IgD-negative memory B cell (primary cell): ENCODE results near the gene EIF6. TPM values are rescaled to one million over a fixed set of nuclear protein-coding genes. Genes with fewer than 3 reads are reported as not detected.

ENCODE experiments used
- H3K27ac Mint-ChIP-seq, 3 donors: one replicate each; pipeline ENCODE4 v1.8.0; 2020 to 2022; ENCODE audit warnings: mild to moderate bottlenecking in 3 of 3, mixed read lengths in 3 of 3, moderate library complexity in 1 of 3
- H3K27me3 Mint-ChIP-seq: one replicate; pipeline ENCODE4 v1.8.0; 2021; ENCODE audit warnings: mixed read lengths
- H3K36me3 Mint-ChIP-seq: one replicate; pipeline ENCODE4 v1.8.0; 2020; ENCODE audit warnings: mild to moderate bottlenecking, mixed read lengths
- H3K4me1 Mint-ChIP-seq, 3 donors: one replicate each; pipeline ENCODE4 v1.8.0; 2020 to 2022; ENCODE audit warnings: mixed read lengths in 3 of 3, mild to moderate bottlenecking in 1 of 3
- H3K4me3 Mint-ChIP-seq, 4 donors: one replicate each; pipeline ENCODE4 v1.8.0; 2020 to 2022; ENCODE audit warnings: mild to moderate bottlenecking in 4 of 4, mixed read lengths in 4 of 4, moderate library complexity in 3 of 4
- H3K9me3 Mint-ChIP-seq, 3 donors: one replicate each; pipeline ENCODE4 v1.8.0; 2020 to 2021; ENCODE audit warnings: mixed read lengths in 3 of 3, mild to moderate bottlenecking in 1 of 3
- polyA plus RNA-seq: library from polyadenylated mRNA; unstranded; fragments of 300-500 nt; fragmentation: Illumina TruSeq; gene quantifications from one replicate; pipeline ENCODE4 v1.2.3, GENCODE V29; 2021

The EIF6 gene
- polyA plus RNA-seq, 1 donor from 2014 or later = 204 TPM

GRCh38 chr20:35303735-35304491, 19.3 kb upstream of the EIF6 start:
- H3K4me1 Mint-ChIP-seq = peaks cover 0 to 5% (median 5%) of the 10 kb centered on the region in 3 donors
- H3K4me3 Mint-ChIP-seq = no peak overlapping the region
- H3K27ac Mint-ChIP-seq = peak overlapping the region in 1 of 3 donors; percentile 61
- no peaks in the 10 kb centered on the region for H3K27me3 Mint-ChIP-seq
- no peaks in the 10 kb centered on the region for H3K9me3 Mint-ChIP-seq
- H3K36me3 Mint-ChIP-seq = no peaks in the 10 kb centered on the region

GRCh38 chr20:35303382-35303734, 18.8 kb upstream of the EIF6 start:
- Mint-ChIP-seq H3K9me3 (no peaks in the 10 kb centered on the region), H3K27me3 (no peaks in the 10 kb centered on the region)

GRCh38 chr20:35302421-35303335, 18.1 kb upstream of the EIF6 start:
- no peaks in the 10 kb centered on the region for H3K9me3 Mint-ChIP-seq
- H3K36me3 Mint-ChIP-seq = no peaks in the 10 kb centered on the region
- H3K4me3 Mint-ChIP-seq = no peak overlapping the region
- peaks cover 0 to 5% (median 5%) of the 10 kb centered on the region in 3 donors for H3K4me1 Mint-ChIP-seq
- no peaks in the 10 kb centered on the region for H3K27me3 Mint-ChIP-seq
- H3K27ac Mint-ChIP-seq = no peak overlapping the region

More at GRCh38 chr20:35303382-35303734, 18.8 kb upstream of the EIF6 start:
- Mint-ChIP-seq H3K36me3 (no peaks in the 10 kb centered on the region), H3K4me3 (no peak overlapping the region), H3K27ac (no peak overlapping the region), H3K4me1 (peaks cover 0 to 5% (median 5%) of the 10 kb centered on the region in 3 donors)

GRCh38 chr20:35301426-35301825, 16.9 kb upstream of the EIF6 start:
- Mint-ChIP-seq H3K27ac (no peak overlapping the region), H3K27me3 (no peaks in the 10 kb centered on the region)

GRCh38 chr20:35300469-35301262, 16.1 kb upstream of the EIF6 start:
- Mint-ChIP-seq H3K9me3 (no peaks in the 10 kb centered on the region), H3K4me1 (peaks cover 0 to 5% (median 5%) of the 10 kb centered on the region in 3 donors), H3K27ac (no peak overlapping the region), H3K4me3 (peak overlapping the region in 1 of 4 donors; percentile 8), H3K27me3 (no peaks in the 10 kb centered on the region), H3K36me3 (no peaks in the 10 kb centered on the region)

More at GRCh38 chr20:35301426-35301825, 16.9 kb upstream of the EIF6 start:
- H3K9me3 Mint-ChIP-seq = no peaks in the 10 kb centered on the region
- H3K36me3 Mint-ChIP-seq = no peaks in the 10 kb centered on the region
- H3K4me1 Mint-ChIP-seq = peaks cover 0 to 5% (median 5%) of the 10 kb centered on the region in 3 donors
- H3K4me3 Mint-ChIP-seq = no peak overlapping the region

DNA sequence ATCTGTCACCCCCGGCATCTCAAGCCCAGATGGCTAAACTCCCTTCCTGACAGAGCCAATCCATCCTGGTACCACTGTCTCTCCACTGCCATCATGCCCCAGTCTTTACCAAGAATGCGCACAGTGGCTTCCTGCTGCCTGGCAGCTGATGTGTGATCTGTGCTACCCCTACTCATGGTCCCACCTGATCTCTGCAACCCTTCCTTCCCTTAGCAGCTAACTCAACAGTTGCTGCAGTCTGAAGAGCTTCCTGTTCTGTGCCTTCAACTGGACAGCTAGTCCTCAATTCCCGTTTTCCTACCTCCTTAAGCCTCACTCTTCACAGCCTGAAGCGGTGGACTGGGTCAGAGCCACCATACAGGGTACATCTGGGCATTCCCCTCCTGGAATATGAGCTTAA, 15.2 kb upstream of the EIF6 start:
- Mint-ChIP-seq H3K27ac (no peak overlapping the region), H3K4me3 (no peak overlapping the region), H3K4me1 (peaks cover 0 to 5% (median 5%) of the 10 kb centered on the region in 3 donors), H3K27me3 (no peaks in the 10 kb centered on the region), H3K36me3 (no peaks in the 10 kb centered on the region), H3K9me3 (no peaks in the 10 kb centered on the region)

GRCh38 chr20:35298264-35298663, 13.7 kb upstream of the EIF6 start:
- no peaks in the 10 kb centered on the region for H3K27me3 Mint-ChIP-seq
- H3K9me3 Mint-ChIP-seq = no peaks in the 10 kb centered on the region
- no peaks in the 10 kb centered on the region for H3K36me3 Mint-ChIP-seq
- no peaks in the 10 kb centered on the region for H3K4me1 Mint-ChIP-seq
- no peak overlapping the region for H3K27ac Mint-ChIP-seq
- H3K4me3 Mint-ChIP-seq = no peak overlapping the region

DNA sequence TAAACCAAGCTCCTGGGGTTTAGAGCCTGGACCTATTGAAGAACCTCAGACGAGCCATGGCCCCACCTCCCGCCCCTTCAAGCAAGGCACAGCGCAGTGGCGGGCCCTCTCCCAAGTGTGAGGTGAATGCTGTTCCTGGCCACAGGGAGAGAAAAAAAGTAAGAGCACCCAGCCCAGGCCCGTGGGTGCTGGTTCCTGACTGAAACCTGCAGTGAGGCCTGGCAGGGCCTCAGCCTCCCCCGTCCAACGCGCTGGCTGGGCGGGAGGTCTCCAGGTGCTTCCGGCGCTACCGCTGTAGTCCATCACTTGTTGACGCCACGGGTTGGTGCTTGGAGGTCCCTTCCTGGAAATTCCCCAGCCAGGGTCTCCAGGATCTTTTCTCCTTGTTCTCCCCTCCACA, 13.2 kb upstream of the EIF6 start:
- H3K9me3 Mint-ChIP-seq = no peaks in the 10 kb centered on the region
- no peak overlapping the region for H3K4me3 Mint-ChIP-seq
- no peaks in the 10 kb centered on the region for H3K36me3 Mint-ChIP-seq
- peaks cover 3% of the 10 kb centered on the region for H3K27me3 Mint-ChIP-seq
- no peak overlapping the region for H3K27ac Mint-ChIP-seq
- H3K4me1 Mint-ChIP-seq = no peaks in the 10 kb centered on the region

- Mint-ChIP-seq H3K36me3 (no peaks in the 10 kb centered on the region), H3K9me3 (no peaks in the 10 kb centered on the region), H3K27me3 (peaks cover 5% of the 10 kb centered on the region)
Observed at GRCh38 chr20:35297155-35297554, 12.6 kb upstream of the EIF6 start.

DNA sequence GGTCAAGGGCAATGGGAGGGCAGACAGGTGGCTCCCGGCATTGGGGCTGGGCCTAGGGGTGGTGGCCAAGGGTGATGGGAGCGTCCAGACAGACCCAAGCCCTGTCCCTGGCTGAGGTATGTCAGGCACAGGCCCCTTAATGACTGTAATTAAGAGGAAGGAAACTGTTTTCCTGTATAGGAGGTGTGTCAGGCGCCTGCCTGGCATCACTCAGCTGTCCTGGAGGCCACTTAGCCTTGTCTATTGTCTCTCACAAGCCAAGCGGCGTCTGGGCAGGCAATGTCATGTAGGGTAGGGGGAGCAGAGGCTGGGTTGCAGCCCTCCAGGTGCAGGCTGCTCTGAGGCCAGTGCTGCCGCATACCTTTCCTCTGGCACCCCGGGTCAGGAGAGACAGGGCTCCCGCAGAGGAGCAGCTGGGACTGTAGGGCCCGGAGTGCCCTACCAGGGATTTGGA, 11.6 kb upstream of the EIF6 start:
- no peaks in the 10 kb centered on the region for H3K4me1 Mint-ChIP-seq
- no peak overlapping the region for H3K4me3 Mint-ChIP-seq
- H3K9me3 Mint-ChIP-seq = no peaks in the 10 kb centered on the region
- H3K27me3 Mint-ChIP-seq = peaks cover 5% of the 10 kb centered on the region
- H3K27ac Mint-ChIP-seq = peak overlapping the region in 1 of 3 donors; percentile 80
- no peaks in the 10 kb centered on the region for H3K36me3 Mint-ChIP-seq

More at GRCh38 chr20:35297155-35297554, 12.6 kb upstream of the EIF6 start:
- Mint-ChIP-seq H3K4me1 (no peaks in the 10 kb centered on the region), H3K27ac (peak overlapping the region in 1 of 3 donors; percentile 80), H3K4me3 (no peak overlapping the region)

GRCh38 chr20:35295674-35296073, 11.1 kb upstream of the EIF6 start:
- no peak overlapping the region for H3K4me3 Mint-ChIP-seq
- H3K36me3 Mint-ChIP-seq = no peaks in the 10 kb centered on the region
- no peak overlapping the region for H3K27ac Mint-ChIP-seq
- no peaks in the 10 kb centered on the region for H3K9me3 Mint-ChIP-seq
- H3K27me3 Mint-ChIP-seq = peaks cover 5% of the 10 kb centered on the region
- H3K4me1 Mint-ChIP-seq = no peaks in the 10 kb centered on the region

DNA sequence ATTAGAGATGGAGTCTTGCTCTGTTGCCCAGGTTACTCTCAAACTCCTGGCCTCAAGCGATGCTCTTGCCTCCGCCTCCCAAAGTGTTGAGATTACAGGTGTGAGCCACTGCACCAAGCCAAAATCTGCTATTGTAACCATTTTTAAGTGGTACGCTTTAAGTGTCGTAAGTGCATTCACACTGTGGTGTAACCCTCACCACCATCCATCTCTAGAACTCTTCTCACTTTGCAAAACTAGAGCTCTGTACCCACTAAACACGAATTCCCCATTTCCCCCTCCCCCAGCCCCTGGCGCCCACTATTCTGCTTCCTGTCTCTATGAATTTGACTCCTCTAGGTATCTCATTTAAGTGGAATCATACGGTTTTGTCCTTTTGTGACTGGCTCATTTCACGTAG, 10.5 kb upstream of the EIF6 start:
- H3K36me3 Mint-ChIP-seq = no peaks in the 10 kb centered on the region
- no peak overlapping the region for H3K4me3 Mint-ChIP-seq
- H3K4me1 Mint-ChIP-seq = no peaks in the 10 kb centered on the region
- H3K27me3 Mint-ChIP-seq = peaks cover 5% of the 10 kb centered on the region
- H3K9me3 Mint-ChIP-seq = no peaks in the 10 kb centered on the region
- H3K27ac Mint-ChIP-seq = no peak overlapping the region

DNA sequence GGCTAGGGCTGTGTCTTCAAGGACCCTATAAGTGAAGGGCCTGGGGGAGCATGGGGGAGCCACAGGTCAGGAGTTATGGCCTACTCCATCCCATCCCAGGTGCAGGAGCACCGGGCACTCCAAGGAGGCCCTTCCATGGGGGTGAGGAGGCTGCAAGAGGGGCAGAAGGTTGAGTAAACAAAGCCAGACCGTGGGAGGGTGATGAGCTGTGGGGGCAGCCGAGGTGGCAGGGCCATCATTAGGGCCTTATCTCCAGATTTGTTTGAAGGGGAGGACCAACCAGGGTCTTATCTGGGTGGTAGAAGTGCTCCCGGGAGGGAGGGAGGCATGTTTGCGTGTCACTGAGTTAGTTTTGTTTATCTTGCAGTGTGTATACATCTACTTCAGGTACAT, 9.7 kb upstream of the EIF6 start:
- H3K9me3 Mint-ChIP-seq = no peaks in the 10 kb centered on the region
- H3K4me1 Mint-ChIP-seq = no peaks in the 10 kb centered on the region
- H3K27ac Mint-ChIP-seq = no peak overlapping the region
- no peaks in the 10 kb centered on the region for H3K36me3 Mint-ChIP-seq
- peaks cover 5% of the 10 kb centered on the region for H3K27me3 Mint-ChIP-seq
- no peak overlapping the region for H3K4me3 Mint-ChIP-seq

GRCh38 chr20:35293303-35294292, 9.0 kb upstream of the EIF6 start:
- peaks cover 5% of the 10 kb centered on the region for H3K27me3 Mint-ChIP-seq
- no peak overlapping the region for H3K4me3 Mint-ChIP-seq
- no peak overlapping the region for H3K27ac Mint-ChIP-seq

More at GRCh38 chr20:35293303-35294292, 9.0 kb upstream of the EIF6 start:
- H3K36me3 Mint-ChIP-seq = no peaks in the 10 kb centered on the region
- H3K4me1 Mint-ChIP-seq = no peaks in the 10 kb centered on the region
- no peaks in the 10 kb centered on the region for H3K9me3 Mint-ChIP-seq
